ENCODE data around the gene MEGF6.

The MEGF6 gene

DNA sequence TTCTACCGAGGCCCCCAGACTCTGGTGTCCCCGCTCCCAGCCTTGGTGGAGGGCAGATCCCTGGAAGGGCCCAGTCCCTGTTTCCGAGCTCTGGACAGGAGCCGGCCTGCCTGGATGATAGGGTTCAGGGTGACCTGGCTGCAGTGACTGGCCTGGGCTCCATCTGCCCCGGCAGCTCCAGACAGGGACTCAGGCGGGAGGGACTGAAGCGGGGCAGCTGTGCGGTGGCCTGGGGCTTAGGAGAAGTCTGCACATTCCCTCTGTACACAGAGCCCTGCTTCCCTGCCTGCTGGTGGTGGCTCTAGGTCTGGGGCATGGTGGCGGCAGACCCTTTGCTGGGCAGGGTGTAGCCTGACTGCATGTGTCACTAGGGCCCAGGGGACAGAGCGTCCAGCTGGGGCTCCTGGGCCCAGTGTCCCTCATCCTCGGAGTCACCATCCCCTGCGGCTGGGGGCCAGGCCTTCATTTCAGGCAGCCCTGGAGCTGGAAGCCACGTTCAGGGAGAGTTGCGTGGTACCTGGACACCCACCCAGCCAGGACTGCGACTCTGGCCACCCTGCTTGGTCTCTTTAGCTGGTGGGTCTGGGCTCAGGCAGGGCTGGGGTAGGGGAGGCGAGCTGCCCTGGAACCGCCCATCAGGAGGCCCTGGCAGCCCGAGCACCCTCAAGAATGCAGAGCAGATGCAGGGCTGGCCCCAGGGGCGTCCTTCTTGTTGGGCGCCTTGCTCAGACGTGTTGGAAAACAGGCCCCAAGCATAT lies 147.2 kb downstream of the MEGF6 start:
- DNase-seq (ENCODE audit: low spot score), result no peak
- TF ChIP-seq, protein P1, sequence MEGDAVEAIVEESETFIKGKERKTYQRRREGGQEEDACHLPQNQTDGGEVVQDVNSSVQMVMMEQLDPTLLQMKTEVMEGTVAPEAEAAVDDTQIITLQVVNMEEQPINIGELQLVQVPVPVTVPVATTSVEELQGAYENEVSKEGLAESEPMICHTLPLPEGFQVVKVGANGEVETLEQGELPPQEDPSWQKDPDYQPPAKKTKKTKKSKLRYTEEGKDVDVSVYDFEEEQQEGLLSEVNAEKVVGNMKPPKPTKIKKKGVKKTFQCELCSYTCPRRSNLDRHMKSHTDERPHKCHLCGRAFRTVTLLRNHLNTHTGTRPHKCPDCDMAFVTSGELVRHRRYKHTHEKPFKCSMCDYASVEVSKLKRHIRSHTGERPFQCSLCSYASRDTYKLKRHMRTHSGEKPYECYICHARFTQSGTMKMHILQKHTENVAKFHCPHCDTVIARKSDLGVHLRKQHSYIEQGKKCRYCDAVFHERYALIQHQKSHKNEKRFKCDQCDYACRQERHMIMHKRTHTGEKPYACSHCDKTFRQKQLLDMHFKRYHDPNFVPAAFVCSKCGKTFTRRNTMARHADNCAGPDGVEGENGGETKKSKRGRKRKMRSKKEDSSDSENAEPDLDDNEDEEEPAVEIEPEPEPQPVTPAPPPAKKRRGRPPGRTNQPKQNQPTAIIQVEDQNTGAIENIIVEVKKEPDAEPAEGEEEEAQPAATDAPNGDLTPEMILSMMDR (IDR thresholded peaks at IDR 0.05; ENCODE audit: borderline replicate concordance, control extremely low read depth, extremely low read depth, insufficient read depth, missing control alignments), result no peak
- in situ Hi-C loops (cut with MboI; ENCODE audit: low sequenced_read_pairs, unreplicated experiment), result no loop called here

DNA sequence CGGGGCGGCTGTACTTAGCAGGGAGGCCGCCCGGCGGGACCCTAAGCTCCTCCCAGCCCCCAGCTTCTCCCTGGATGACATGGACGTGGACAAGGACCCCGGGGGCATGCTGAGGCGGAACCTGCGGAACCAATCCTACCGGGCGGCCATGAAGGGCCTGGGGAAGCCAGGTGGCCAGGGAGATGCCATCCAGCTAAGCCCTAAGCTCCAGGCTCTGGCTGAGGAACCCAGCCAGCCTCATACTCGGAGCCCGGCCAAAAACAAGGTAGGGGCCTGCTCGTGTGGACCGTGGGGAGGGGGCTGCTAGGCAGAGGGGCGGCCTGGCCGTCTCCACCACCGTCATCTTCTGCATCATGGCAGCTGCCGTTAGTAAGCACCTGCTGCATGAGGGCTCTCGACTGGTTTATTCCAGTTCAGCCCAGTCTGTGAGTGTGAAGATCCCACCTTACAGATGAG lies 147.9 kb downstream of the MEGF6 start:
- TF ChIP-seq, protein P1 (IDR thresholded peaks at IDR 0.05; ENCODE audit: borderline replicate concordance, control extremely low read depth, extremely low read depth, insufficient read depth, missing control alignments), result no peak
- DNase-seq (ENCODE audit: low spot score), result no peak
- in situ Hi-C loops (cut with MboI; ENCODE audit: low sequenced_read_pairs, unreplicated experiment), result no loop called here

DNA sequence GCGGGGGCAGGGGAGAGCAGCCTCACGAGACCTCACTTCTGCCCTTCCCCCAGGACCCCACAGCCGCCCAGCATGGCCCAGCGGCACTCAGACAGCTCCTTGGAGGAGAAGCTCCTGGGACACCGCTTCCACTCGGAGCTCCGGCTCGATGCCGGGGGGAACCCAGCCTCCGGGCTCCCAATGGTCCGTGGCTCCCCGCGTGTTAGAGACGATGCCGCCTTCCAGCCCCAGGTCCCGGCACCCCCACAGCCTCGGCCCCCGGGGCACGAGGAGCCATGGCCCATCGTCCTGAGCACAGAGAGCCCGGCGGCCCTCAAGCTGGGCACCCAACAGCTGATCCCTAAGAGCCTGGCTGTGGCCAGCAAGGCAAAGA lies 148.3 kb downstream of the MEGF6 start:
- no peak for DNase-seq (ENCODE audit: low spot score)
- in situ Hi-C loops (cut with MboI; ENCODE audit: low sequenced_read_pairs, unreplicated experiment), result no loop called here
- TF ChIP-seq, protein P1 (IDR thresholded peaks at IDR 0.05; ENCODE audit: borderline replicate concordance, control extremely low read depth, extremely low read depth, insufficient read depth, missing control alignments), result no peak

DNA sequence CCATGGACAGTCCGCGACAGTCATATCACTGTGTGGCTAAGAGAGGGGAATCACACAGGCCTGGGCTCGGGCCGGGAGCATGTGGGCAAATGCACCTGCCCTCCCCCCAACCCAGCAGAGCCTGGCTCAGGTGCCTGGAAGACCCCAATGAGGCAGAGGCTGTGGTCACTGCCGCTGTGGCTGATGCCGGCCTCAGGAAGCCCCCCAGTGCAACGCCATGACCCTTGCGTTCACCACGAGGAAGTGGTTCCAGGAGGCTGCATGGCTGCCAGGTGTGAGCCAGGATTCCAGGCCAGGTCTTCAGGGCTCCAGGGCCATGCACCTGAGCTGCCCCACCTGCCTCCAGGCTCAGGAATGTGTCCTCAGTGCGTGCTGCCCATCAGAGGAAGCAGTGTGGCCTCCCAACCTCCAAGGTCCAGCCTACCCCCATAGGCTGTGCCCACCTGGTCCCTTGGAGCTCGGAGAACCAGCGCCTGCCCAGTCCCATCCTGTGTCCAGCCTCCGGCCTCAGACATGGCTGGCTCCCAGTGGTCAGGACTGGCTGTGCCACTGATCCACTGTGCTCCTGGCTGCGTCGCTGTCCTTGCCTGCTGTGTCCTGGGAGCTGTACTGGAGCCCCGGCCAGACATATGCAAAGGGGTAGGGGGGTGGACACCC lies 148.8 kb downstream of the MEGF6 start:
- TF ChIP-seq, protein P1 (IDR thresholded peaks at IDR 0.05; ENCODE audit: borderline replicate concordance, control extremely low read depth, extremely low read depth, insufficient read depth, missing control alignments), result no peak
- in situ Hi-C loops (cut with MboI; ENCODE audit: low sequenced_read_pairs, unreplicated experiment), result no loop called here
- DNase-seq (ENCODE audit: low spot score), result no peak

DNA sequence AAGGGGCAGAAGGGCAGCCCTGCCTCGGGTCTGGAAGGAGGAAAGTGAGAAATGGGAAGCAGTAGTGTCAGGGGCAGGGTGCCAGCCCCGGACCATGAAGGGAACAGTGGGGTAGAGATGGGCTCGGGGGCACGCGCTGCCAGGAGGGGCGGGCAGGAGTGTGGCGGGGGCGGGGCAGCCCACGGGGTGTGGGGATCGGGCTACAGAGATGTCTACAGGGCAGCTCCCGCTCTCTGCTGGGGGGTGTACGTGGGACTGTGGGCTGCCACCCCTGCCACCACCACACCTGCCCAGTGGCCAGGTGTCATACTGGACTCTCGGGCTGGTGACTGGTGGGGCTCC lies 149.4 kb downstream of the MEGF6 start:
- no peak for DNase-seq (ENCODE audit: low spot score)
- in situ Hi-C loops (cut with MboI; ENCODE audit: low sequenced_read_pairs, unreplicated experiment), result no loop called here
- TF ChIP-seq, protein P1 (IDR thresholded peaks at IDR 0.05; ENCODE audit: borderline replicate concordance, control extremely low read depth, extremely low read depth, insufficient read depth, missing control alignments), result no peak

DNA sequence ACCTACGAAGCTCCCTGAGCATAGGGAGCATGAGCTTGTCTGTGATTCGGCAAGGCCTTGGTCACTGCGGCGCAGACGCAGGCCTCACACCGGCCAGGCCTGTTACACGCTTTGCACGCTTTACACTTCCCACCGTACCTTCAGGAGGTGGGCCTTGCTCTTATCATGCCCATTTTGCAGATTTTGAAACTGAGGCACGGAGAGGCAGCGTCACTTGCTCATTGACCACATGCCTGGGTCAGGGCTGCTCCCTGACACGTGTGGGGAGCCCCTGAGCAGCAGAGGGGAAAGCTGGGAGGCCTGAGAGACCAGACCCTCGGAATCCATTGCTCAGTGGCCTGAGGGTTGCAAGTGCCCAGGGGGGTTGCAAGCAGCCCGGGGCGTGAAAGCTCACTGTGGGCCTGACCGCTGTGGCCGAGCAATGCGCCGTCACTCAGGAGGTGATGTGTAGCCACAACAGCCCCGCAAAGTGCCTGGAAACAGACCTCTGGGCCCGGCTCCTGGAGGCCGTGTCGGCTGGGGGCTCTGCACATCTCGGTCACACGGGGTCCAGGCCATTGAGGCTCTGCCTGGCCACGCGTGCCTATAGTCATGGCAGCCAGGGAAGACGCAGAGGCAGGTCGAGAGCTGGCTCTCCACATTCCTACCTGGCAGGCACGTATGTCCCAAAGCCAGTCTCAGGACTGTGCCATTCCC lies 149.9 kb downstream of the MEGF6 start:
- TF ChIP-seq, protein P1 (IDR thresholded peaks at IDR 0.05; ENCODE audit: borderline replicate concordance, control extremely low read depth, extremely low read depth, insufficient read depth, missing control alignments), result no peak
- in situ Hi-C loops (cut with MboI; ENCODE audit: low sequenced_read_pairs, unreplicated experiment), result no loop called here
- DNase-seq (ENCODE audit: low spot score), result no peak
